ENCODE data around the gene ETNK1.
A peak's percentile ranks its signal among the peaks of the same experiment; 100 is the strongest.
"Not testable (repeated sequence)": the region's sequence is repeated elsewhere in the genome, so short reads cannot be mapped to it uniquely, and the experiment has no call there.

ETNK1 gene

DNA sequence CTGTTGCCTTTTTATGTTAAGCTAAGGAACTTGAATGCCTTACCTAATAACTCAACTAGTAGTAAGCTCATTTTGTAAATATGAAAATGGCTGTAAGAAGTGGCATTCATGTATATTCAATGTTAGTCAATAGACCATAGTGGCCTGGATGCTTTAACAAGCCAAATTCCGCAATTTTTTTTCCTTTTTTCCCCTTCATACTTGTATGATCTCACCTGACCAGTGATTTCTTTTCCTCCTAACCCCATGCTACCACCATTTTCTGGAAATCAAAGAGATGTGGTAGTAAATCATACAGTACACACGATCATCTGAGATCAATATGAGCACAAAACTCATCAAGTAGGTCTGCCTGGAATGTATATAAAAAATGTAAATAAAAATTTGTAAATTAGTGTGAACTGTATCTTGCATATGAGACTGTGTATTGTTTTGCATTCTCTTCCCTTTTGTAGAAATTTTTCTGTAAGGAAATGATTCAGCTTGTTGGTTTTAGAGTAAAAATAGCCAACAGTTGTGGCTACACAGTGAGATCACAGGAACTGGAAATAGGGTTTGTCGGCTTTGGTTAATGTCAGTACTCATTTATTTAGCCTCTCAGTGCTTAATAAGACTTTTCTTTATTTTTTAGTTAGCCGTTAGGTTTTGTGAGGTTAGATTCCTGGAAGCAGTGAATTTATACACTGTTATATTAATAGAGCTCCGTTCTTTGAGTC lies 62.5 kb downstream of the ETNK1 start:
- DNase-seq (ENCODE audit: low spot score), result peak; percentile 88

DNA sequence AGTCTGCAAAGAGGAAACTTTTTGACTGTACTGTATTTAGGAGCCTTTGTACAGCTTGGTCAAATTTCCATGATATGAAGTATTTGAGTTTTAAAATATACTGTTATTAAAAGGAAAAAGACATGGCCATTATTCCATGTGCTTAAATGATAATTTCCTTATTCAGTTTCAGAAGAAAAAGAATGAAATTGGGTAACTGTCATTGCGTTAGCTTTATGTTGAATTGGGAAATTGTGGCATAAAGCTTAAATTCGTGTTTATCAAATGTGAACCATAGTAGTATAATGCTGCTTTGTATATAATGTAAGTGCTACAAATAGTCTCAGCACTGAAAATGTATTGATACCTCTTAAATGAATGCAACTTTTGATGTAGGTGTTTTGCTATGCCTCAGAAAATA lies 64.9 kb downstream of the ETNK1 start:
- DNase-seq (ENCODE audit: low spot score), result no peak

DNA sequence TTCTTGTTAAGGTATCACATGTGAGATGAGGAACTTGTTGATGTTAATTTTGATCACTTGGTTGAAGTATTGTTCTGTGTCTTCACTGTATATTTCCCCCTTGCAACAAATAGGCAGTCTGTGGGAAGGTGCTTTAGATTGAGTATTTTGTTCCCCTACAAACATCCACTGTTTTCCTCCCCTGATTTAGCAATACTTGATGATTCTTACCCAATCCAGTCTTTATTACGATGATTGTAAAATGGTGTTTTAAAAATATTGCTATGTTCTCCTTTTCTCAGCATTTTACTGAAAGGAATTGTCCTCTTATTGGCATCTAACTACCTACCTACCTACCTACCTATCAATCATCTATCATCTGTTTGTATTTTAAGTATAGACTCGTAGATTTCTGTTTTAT lies 66.3 kb downstream of the ETNK1 start:
- no peak for DNase-seq (ENCODE audit: low spot score)

DNA sequence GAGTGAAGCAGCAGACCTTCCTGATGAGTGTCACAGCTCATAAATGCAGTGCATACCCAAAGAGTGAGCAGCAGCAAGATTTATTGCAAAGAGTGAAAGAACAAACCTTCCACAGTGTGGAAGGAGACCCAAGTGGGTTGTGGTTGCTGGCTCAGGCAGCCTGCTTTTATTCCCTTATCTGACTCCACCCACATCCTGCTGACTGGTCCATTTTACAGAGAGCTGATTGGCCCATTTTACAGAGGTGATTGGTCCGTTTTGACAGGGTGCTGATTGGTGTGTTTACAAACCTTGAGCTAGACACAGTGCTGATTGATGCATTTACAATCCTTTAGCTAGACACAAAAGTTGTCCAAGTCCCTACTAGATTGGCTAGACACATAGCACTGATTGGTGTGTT lies 67.5 kb downstream of the ETNK1 start:
- DNase-seq (ENCODE audit: low spot score), result not testable (repeated sequence)

DNA sequence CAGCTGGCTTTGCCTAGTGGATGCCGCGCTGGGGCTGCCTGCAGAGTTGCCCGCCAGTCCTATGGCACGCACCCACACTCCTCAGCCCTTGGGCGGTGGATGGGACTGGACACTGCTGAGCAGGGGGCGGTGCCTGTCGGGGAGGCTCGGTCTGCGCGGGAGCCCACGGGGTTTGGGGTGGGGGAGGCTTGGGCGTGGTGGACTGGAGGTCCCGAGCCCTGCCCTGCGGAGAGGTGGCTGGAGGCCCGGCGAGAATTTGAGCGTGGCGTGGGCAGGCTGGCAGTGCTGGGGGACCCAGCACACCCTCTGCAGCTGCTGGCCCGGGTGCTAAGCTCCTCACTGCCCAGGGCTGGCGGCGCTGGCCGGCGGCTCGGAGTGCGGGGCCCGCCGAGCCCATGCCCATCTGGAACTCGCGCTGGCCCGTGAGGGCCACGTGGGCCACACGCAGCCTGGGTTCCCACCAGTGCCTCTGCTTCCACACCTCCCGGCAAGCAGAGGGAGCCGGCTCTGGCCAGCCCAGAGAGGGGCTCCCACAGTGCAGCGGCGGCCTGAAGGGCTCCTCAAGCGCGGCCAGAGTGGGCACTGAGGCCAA lies 68.1 kb downstream of the ETNK1 start:
- no peak for DNase-seq (ENCODE audit: low spot score)

DNA sequence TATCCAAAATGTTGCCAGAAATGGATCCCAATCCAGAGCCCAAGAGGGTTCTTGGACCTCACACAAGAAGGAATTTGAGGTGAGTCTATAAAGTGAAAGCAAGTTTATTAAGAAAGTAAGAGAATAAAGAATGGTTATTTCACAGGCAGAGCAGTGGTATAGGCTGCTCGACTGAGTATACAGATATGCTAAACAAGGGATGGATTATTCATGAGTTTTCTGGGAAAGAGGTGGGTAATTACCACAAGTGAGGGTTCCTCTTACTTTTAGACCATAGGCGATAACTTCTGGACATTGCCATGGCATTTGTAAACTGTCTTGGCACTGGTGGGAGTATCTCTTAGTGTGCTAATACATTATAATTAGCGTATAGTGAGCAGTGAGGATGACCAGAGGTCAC lies 73.6 kb downstream of the ETNK1 start:
- DNase-seq (ENCODE audit: low spot score), result no peak

DNA sequence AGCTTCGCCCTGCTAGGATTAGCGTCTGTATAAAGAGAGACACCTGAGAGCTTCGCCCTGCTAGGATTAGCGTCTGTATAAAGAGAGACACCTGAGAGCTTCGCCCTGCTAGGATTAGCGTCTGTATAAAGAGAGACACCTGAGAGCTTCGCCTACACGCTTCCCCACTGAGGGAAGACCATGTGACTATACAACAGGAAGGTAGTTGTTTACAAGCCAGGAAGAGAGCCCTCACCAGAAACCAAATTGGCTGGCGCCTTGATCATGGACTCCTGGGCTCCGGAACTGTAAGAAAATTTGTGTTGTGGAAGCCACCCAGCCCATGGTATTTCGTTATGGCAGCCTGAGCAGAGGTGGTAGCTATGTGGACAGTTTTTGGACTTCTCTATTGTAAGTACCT lies 74.7 kb downstream of the ETNK1 start:
- DNase-seq (ENCODE audit: low spot score), result not testable (repeated sequence)

DNA sequence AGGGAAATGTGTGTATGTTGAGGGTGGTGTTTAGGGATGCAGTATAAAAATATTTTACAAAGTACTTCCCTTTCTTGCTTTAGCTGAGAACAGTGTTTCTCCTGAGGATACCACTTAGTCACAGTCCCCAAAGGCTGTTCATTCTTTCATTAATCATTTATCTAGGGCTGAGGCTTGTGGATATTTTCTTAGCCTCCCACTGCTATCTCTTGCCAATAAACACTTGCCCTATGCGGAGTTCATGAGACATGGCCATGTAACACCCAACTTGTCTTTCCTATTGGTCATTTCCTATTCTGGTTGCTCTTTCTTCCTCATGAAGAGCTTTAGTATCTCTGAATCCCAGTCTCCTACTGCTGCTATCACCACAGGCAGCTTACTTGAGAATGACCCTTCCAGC lies 75.1 kb downstream of the ETNK1 start:
- no peak for DNase-seq (ENCODE audit: low spot score)

DNA sequence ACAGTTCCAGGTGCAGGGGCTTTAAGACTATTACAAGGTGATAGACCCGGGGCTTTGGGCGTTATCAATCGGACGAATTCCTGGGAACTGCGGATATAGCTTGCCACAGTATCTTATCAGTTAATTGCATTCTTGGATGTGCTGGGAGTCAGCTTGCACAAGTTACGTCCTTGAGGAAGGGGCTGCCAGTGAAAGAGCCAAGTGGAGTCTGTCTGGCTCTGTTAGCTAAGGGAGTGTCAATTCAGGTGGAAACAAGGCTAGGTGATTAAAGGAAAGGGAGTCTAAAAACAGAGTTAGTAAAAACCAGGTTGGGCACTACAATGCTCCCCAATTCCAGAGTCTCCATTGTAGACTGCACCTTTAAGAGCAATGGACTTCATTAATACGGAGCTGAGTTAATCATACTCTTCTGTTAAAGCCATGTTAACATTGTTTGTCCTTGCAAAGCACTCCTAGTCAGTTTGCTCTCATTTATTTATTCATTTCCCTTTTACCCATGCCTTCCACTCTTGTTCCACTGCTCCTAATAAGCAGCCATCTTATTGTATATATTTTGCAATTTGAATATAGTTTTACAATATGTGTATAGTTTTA lies 76.3 kb downstream of the ETNK1 start:
- DNase-seq (ENCODE audit: low spot score), result not testable (repeated sequence)

DNA sequence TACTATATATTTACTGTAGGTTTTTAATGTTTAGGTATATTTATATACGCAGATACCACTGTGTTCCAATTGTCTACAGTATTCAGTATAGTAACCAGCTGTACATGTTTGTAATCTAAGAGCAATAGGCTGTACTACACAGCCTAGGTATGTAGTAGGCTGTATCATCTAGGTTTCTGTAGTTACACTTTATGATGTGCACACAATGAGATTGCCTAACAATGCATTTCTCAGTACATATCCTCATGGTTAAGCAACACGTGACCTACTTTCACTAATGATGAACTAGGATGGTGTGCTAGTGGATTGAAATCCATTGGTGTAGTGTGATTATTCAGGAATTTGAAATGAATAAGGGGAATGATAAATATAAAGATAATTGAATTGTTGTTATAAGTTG lies 77.7 kb downstream of the ETNK1 start:
- no peak for DNase-seq (ENCODE audit: low spot score)

DNA sequence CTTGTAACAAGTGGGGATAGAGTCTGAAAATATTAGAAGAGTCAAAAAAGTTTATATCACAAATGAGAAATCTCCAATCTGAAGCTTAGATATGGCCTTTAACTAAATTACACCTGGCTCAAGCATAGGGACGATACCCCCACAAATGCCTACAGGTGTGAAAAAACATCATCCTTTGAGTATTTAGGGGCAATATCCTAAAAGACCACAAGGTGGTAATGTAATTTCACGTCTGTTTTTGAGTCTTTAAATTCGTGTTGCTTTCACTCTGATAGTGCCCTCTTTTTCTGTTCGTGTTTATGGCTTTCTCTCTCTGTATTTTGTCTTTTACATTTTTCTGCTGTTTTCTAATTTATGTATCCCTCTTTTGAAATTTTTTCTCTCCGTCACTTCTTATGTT lies 84.3 kb downstream of the ETNK1 start:
- DNase-seq (ENCODE audit: low spot score), result peak; percentile 21

DNA sequence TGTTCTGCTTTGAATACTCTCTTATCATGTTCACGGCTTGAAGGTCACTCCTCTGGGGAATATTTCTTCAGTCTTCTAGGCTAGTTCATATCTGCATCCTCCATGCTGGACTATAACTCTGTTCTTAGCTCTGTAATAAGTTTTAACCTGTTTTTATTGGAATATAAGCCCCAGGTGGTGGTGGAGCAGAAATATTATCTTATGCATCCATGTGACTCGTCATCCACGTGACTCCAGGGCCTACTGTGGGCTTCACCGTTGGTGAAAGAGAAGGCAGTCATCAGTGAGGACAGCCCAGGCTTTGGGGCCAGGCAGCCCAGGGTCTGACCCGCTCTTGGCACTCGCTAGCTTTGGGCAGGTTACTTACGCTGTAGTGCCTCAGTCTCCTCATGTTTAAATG lies 87.1 kb downstream of the ETNK1 start:
- DNase-seq (ENCODE audit: low spot score), result no peak

DNA sequence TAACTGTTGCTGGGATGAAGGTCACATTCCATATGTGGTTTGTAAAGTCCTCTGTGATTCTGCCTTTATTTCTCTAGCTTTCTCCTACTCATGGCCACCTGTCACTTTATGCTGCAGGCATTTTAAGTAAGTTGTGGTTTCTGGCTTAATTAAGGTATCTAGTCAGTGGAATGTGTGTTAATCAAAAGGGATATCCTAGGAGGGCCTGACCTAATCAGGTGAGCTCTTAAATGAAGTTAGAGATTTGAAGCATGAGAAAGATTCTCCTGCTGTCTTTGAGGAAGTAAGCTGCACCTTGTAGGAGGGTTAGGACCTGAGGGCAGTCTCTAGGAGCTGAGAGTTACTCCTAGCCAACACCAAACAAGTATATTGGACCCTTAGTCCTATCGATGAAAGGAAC lies 90.3 kb downstream of the ETNK1 start:
- no peak for DNase-seq (ENCODE audit: low spot score)

DNA sequence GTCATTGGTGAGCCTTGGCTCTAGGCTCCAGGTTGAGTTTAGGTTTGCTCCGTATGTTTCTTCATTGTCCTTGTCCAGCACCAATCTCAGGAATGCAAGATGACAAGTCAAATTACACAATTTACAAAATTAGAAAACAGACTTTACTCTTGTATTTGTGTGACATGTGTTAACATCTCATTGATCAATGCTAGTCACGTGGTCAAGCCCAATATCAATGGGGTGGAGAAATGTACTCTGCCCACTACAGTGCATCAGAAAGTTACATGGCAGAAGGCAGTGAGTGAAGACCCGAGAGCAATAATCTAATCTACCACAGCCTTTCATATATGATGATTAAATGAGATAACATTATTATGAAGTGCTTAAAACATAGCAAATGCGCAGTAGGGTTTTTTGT lies 94.8 kb downstream of the ETNK1 start:
- no peak for DNase-seq (ENCODE audit: low spot score)

DNA sequence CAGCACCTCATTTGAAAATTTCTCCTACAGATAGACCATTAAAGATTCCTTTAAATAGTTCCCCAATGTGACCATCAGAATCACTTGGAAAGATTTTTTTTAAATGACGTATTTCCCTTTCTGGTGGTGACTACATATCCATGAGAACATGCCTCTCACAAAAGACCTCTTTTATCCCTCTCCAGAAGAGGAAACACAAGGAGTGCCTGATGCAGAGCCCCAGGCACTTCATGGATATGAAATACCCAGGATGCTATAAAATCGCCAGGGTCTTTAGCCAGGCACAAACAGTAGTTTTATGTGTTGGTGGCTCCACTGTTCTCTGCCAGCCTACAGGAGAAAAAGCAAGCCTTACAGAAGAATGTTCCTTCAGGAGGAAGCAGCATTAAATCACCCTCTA lies 97.1 kb downstream of the ETNK1 start:
- DNase-seq (ENCODE audit: low spot score), result no peak

DNA sequence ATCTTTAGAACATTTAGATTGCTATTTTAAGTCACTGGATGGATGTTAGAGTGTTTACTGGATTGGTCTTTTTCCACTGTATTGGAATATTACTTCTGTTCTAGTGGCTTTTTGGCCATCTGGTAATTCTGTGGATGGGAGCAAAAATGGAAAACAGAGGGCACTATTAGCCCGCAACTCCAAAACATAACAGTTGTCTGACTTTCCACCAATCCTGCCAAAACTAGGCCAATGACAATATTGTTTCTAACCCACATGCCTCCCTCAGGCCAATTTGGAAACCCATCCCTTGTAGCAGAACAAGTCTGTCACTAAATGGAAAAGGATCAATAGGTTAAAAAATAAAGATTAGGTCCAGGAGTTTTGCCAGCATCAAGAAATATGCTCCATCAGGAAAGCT lies 97.8 kb downstream of the ETNK1 start:
- DNase-seq (ENCODE audit: low spot score), result no peak

DNA sequence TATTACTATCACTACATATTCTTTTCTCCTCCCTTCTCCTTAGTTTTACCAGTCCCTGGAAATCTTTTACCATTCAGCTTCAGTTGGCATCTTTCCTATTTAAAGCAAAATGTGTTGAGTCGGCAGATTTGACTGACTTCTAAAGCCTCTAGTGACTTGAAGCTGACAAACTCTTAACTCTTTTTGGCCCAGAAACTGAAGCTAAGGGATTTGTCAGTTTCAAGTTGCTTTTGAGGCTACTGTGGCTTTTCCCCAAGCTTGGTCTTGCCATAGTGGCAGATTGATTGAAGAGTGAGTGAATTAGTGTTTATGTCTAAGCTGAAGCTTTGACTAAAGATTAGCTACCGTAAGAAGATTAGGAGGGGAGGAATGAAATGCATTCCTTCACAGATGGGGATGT lies 104.0 kb downstream of the ETNK1 start:
- no peak for DNase-seq (ENCODE audit: low spot score)

DNA sequence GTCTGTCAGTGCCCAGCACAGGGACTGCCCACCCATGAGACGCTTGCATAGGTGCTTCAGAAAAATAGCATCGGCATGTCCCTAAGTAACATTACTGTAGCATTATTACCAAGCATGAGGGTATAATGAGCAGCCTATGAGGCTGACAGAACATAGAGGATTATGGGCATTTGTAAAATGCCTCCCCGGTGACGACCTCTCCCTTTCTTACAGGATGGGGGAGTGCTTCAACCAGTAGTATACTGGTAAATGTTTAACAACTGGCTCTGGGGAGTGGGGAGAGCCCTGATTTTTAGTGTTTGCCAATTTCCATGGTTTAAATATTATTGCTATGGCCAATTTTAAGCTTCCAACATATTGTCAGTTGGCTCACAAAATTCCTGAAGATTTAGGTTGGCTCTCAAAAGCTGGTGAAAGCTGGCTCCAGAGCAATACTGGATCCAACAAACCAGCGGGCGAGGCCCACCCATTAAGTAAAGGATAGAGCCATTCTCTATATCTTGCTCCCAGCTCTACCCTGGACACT lies 104.5 kb downstream of the ETNK1 start:
- no peak for DNase-seq (ENCODE audit: low spot score)

DNA sequence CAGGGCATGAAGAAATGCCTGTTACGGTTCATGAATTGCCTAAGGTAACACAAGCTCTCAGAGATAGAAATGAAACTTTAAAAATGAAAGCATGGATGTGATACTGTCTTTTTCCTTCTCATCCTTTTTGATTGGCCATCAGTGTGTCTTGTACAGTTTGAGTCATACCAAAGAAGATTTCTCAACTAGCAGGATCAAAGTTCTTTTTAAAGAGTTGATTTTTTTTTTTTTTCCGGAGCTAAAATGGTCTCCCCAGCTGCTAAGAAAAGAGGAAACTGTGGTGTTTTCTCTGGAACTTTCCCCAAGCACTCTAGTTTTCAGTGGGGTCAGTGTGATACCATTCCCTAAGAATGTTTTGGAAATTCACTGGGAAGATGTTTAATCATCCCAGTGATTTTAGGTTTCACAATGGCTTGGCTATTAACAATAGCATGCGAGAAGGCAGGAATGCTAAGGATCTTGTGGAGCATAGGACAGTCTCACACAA lies 105.0 kb downstream of the ETNK1 start:
- no peak for DNase-seq (ENCODE audit: low spot score)

DNA sequence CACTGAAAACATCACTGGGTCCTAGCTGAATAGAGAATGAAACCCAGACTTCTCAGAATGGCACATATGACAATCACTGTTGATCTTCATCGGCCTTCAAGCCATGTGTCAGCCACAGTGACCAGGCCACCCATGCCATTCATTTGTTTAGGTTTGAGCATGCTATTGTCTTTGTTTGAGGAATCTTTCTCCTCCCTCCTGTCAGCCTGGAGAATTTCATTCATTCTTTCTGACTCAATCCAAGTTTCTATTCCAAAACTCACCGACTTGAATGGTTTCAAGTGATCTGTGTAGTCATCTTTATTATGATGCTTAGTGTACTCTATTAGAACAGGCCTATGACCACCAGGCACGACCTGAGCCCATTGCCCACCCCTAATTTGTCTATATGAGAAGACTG lies 106.3 kb downstream of the ETNK1 start:
- no peak for DNase-seq (ENCODE audit: low spot score)

DNA sequence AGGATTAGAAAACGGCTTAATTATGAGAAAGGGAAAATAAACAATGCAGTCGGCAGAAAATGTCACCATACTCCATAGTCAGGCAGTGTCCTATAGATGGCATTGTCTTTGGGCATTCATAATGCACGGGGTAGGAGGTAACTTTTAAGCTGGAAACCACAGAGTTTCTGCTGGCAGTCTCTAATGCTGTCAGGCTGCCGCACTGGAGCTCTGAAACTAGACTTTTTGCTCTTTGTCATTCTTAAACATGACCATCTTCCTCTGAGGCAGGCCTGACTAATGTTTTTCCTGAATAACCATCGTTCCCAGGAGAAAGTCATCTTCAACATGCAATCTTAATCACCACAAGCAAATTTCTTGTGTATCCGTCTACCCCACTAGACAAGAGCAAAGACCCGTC lies 108.8 kb downstream of the ETNK1 start:
- no peak for DNase-seq (ENCODE audit: low spot score)

DNA sequence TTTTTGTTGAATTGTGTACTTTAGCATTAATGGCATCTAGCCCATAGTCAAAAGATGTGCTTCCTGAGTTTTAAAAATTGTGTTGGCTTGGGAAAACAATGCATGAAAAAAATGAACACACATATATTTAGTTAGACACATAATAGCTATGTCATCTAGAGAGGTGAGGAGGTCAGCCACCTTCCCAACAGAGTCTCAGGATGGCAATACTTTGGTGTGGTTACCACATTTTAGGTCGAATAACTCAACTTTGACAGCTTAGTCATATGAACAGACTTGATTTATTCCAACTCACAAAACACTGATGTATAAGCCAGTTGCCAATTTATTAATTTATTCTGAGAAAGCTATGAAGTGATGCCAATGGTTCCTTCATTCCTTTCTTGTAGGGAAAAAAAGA lies 114.0 kb downstream of the ETNK1 start:
- DNase-seq (ENCODE audit: low spot score), result no peak
